Tibial artery (tissue), 4 donors: Measurements from ENCODE around the gene F2RL1.
A peak's percentile ranks its signal among the peaks of the same experiment; 100 is the strongest.
"Not testable (repeated sequence)": the region's sequence is repeated elsewhere in the genome, so short reads cannot be mapped to it uniquely, and the experiment has no call there.

Experiments
- DNase-seq, 2 donors: peaks; one replicate each; pipeline ENCODE4 v3.0.0-alpha.2; 2019
- H3K27ac ChIP-seq, 2 donors: fragments of 200-600 bp; sonication (generic) in 1 of 2; 1 replicate in 1 of 2; 2 replicates in 1 of 2; pipeline ENCODE4 v1.5.1; 2018 to 2019; ENCODE audit warnings: mild to moderate bottlenecking in 1 of 2
- H3K27me3 ChIP-seq, 2 donors: fragments of 200-600 bp; sonication (generic) in 1 of 2; one replicate each; pipeline versions ENCODE4 v1.5.1 to v1.6.0; 2016 to 2019
- H3K36me3 ChIP-seq, 3 donors: fragments of 200-600 bp; sonication (generic) in 2 of 3; one replicate each; pipeline ENCODE4 v1.5.1; 2016 to 2019; ENCODE audit warnings: mild to moderate bottlenecking in 2 of 3
- H3K4me1 ChIP-seq, 4 donors: fragments of 200-600 bp; sonication (generic) in 2 of 4; 1 replicate in 3 of 4; 2 replicates in 1 of 4; pipeline ENCODE4 v1.5.1; 2016 to 2019
- H3K4me3 ChIP-seq, 2 donors: fragments of 200-600 bp; sonication (generic) in 1 of 2; 1 replicate in 1 of 2; 2 replicates in 1 of 2; pipeline ENCODE4 v1.5.1; 2018 to 2019; ENCODE audit warnings: mild to moderate bottlenecking in 2 of 2
- H3K9me3 ChIP-seq, 3 donors: fragments of 200-600 bp; sonication (generic) in 1 of 3; one replicate each; pipeline ENCODE4 v1.5.1; 2016 to 2019
- intact Hi-C: fragments of 100-400 bp; cut with DNase I; formaldehyde crosslinking; loops from one replicate; pipeline ENCODE4 v1.15.0; 2023; ENCODE audit warnings: low total_unique reads
- TF ChIP-seq, protein P1 (sequence below), 2 experiments: fragments of 200-600 bp in 1 of 2; fragments of 450-650 bp in 1 of 2; IDR thresholded peaks; one replicate each; pipeline ENCODE4 v1.5.1; 2017 to 2019; ENCODE audit warnings: antibody characterized with exemption in 2 of 2, mild to moderate bottlenecking in 1 of 2, moderate library complexity in 1 of 2

F2RL1 gene

DNA sequence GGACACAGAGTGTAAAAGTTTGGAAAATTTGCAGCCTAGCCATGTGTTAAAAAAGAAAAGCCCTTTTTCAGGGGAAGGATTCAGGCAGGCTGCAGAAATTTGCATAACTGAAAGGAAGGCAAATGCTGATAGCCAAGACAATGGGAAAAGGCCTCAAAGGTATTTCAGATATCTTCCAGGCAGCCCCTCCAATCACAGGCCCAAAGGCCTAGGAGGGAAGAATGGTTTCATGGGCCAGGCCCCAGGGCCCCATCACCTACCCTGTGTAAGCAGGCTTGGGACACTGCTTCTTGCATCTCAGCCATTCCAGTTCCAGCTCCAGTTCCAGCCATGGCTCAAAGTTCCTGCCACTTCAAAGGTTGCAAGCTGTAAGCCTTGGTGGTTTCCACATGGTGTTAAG is 35.8 kb downstream of the F2RL1 start:
- no peak for DNase-seq
- H3K4me3 ChIP-seq: no peak overlapping the region
- TF ChIP-seq, protein P1, sequence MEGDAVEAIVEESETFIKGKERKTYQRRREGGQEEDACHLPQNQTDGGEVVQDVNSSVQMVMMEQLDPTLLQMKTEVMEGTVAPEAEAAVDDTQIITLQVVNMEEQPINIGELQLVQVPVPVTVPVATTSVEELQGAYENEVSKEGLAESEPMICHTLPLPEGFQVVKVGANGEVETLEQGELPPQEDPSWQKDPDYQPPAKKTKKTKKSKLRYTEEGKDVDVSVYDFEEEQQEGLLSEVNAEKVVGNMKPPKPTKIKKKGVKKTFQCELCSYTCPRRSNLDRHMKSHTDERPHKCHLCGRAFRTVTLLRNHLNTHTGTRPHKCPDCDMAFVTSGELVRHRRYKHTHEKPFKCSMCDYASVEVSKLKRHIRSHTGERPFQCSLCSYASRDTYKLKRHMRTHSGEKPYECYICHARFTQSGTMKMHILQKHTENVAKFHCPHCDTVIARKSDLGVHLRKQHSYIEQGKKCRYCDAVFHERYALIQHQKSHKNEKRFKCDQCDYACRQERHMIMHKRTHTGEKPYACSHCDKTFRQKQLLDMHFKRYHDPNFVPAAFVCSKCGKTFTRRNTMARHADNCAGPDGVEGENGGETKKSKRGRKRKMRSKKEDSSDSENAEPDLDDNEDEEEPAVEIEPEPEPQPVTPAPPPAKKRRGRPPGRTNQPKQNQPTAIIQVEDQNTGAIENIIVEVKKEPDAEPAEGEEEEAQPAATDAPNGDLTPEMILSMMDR (IDR thresholded peaks at IDR 0.05): no peak
- H3K9me3 ChIP-seq: no peaks in the 10 kb centered on the region
- H3K36me3 ChIP-seq: no peaks in the 10 kb centered on the region
- no peak overlapping the region for H3K27ac ChIP-seq
- intact Hi-C loops: no loop called here
- H3K4me1 ChIP-seq: no peaks in the 10 kb centered on the region
- H3K27me3 ChIP-seq: no peaks in the 10 kb centered on the region

DNA sequence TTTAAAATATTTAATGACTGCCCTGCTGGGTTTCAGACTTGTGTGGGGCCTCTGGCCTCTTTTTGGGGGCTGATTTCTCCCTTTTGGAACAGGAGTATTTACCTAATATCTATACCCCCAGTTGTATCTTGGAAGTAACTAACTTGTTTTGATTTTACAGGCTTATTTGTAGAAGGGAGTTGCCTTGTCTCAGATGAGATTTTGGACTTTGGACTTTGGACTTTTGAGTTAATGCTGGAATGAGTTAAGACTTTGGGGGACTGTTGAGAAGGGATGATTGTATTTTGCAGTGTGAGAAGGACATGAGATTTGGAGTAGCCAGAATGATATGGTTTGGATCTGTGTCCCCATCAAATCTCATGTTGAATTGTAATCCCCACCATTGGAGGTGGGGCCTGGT is 36.7 kb downstream of the F2RL1 start:
- H3K27ac ChIP-seq, H3K4me1 ChIP-seq, H3K4me3 ChIP-seq, intact Hi-C loops, DNase-seq, H3K27me3 ChIP-seq, H3K9me3 ChIP-seq, H3K36me3 ChIP-seq: not testable (repeated sequence)

DNA sequence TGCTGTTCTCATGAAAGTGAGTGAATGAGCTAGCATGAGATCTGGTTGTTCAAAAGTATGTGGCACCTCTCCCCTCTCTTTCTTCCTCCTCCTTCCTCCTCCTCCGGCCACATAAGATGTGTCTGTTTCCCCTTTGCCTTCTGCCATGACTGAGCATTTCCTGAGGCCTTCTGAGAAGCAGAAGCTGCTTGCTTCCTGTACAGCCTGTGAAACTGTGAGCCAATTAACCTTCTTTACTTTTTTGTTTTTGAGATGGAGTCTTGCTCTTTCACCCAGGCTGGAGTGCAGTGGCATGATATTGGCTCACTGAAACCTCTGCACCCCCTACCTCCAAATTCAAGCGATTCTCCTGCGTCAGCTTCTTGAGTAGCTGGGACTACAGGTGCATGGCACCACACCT is 37.1 kb downstream of the F2RL1 start:
- TF ChIP-seq, protein P1 (IDR thresholded peaks at IDR 0.05): no peak
- Histone ChIP-seq H3K27me3 (no peaks in the 10 kb centered on the region), H3K4me1 (no peaks in the 10 kb centered on the region), H3K27ac (no peak overlapping the region), H3K9me3 (no peaks in the 10 kb centered on the region), H3K4me3 (no peak overlapping the region), H3K36me3 (no peaks in the 10 kb centered on the region)
- no peak for DNase-seq
- intact Hi-C loops: no loop called here

DNA sequence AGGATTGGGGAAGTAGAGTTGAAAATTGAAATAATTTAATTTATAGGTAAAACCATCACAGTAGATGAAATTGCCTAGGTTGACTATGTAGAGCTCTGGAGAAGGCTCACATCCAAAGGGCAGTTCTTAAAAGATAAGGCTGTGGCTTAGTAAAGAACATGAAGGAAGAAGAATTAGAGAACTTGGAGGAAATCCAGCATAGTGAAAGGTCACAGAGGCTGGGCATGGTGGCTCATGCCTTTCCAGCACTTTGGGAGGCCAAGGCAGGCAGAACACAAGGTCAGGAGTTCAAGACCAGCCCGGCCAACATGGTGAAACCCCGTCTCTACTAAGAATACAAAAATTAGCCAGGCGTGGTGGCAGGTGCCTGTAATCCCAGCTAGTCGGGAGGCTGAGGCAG is 38.0 kb downstream of the F2RL1 start:
- DNase-seq, H3K4me1 ChIP-seq: not testable (repeated sequence)

DNA sequence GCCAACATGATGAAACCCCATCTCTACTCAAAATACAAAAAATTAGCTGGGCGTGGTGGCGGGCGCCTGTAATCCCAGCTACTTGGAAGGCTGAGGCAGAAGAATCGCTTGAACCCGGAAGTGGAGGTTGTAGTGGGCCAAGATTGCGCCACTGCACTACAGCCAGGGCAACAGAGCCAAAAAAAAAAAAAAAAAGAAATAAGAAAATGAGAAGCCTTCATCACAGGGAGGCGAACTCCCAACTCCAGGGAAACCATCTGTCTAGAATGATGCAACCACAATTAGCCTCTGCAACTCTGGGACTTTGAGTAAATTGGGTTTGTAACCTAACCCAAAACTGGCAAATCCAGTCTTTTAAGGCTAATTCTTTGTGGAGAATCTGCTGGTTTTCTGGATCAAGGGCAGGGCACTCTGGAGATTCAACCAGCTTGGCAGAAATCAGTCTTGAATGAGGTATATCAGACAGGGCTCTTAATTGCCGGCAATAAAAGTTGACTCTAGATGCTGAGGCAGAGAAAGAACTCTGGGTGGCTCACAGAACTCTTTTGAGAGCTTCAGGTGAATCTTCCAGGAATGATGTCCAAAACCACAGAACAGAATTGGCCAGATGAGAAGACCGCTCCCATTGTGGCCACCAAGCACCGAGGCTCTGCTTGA is 40.9 kb downstream of the F2RL1 start:
- intact Hi-C loops: loop anchor here (5.0 kb wide), 1 partner anchor 267 kb away; no protein-coding TSS in a partner anchor
- Histone ChIP-seq H3K4me1 (no peaks in the 10 kb centered on the region), H3K9me3 (no peaks in the 10 kb centered on the region), H3K27ac (no peak overlapping the region), H3K27me3 (no peaks in the 10 kb centered on the region), H3K4me3 (no peak overlapping the region), H3K36me3 (no peaks in the 10 kb centered on the region)
- TF ChIP-seq, protein P1 (IDR thresholded peaks at IDR 0.05): no peak
- peak in 1 of 2 donors; percentile 32 for DNase-seq

More for the DNA sequence above, 38.0 kb downstream of the F2RL1 start:
- H3K9me3 ChIP-seq, H3K27ac ChIP-seq, H3K36me3 ChIP-seq, H3K27me3 ChIP-seq, intact Hi-C loops, H3K4me3 ChIP-seq: not testable (repeated sequence)

DNA sequence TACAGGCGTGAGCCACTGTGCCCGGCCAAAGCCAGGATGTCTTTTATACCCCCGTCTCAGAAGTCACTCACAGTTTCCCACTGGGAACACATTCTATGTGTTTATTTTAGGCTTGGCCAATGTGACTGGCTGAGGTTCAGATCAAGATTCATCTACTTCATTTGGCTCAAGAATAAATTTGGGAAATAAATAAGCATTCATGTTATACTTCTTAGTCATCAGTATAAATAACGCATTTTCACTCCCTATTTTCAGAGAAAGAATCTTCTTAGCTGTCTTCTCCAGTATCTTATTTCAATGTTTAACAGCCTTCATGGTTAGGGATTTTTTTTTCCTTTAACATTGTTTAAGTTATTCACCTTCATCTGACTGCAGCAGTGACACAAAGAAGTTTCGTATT is 42.8 kb downstream of the F2RL1 start:
- Histone ChIP-seq H3K4me3 (no peak overlapping the region), H3K9me3 (no peaks in the 10 kb centered on the region), H3K4me1 (no peaks in the 10 kb centered on the region), H3K36me3 (no peaks in the 10 kb centered on the region), H3K27ac (no peak overlapping the region), H3K27me3 (no peaks in the 10 kb centered on the region)
- TF ChIP-seq, protein P1 (IDR thresholded peaks at IDR 0.05): no peak
- DNase-seq: no peak
- intact Hi-C loops: loop anchor here (5.0 kb wide), 1 partner anchor 269 kb away; no protein-coding TSS in a partner anchor

DNA sequence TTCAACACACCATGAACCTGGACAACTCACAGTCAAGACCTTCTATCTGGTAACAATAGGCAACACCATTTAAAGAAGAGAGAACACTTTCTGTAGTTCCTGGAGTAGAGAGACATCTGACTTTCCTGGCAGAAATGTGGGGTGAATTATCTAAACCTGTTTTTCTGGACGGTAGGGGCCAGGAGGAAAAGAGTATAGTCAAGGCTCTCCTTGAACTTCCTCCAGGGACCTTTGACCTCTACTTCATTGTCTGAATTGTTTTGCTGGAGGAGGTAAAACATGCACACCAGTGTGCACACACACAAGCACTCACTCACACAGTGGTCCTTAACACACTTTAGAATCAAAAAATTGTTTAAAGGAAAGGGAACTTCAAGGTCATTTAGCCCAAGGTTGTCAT is 44.2 kb downstream of the F2RL1 start:
- no peaks in the 10 kb centered on the region for H3K27me3 ChIP-seq
- no peak overlapping the region for H3K4me3 ChIP-seq
- DNase-seq: no peak
- TF ChIP-seq, protein P1 (IDR thresholded peaks at IDR 0.05): no peak
- no peaks in the 10 kb centered on the region for H3K9me3 ChIP-seq
- H3K4me1 ChIP-seq: no peaks in the 10 kb centered on the region
- intact Hi-C loops: loop anchor here (5.0 kb wide), 1 partner anchor 271 kb away; no protein-coding TSS in a partner anchor
- H3K27ac ChIP-seq: no peak overlapping the region
- no peaks in the 10 kb centered on the region for H3K36me3 ChIP-seq
